Stimulated activated CD4-positive, alpha-beta T cell treated with anti-CD3 and anti-CD28 coated beads, Interleukin-2, amount 100 ng/mL, for 48 hours (primary cell): ENCODE results near the gene TPPP3.

Experiments
- DNase-seq, 2 donors: peaks; one replicate each; pipeline ENCODE4 v3.0.0-alpha.2; 2020

Gene TPPP3

GRCh38 chr16:67393111-67393787 is at the start of gene TPPP3:
Gene TPPP3, minus strand, starts transcription at chr16:67393498. Its CDS starts 2,387 bp downstream, at chr16:67391111.
- DNase-seq, result peak in 1 of 2 donors; percentile 36

GRCh38 chr16:67442581-67443255 is 49.4 kb upstream of the TPPP3 start:
- DNase-seq, result no peak

GRCh38 chr16:67441907-67442306 is 48.6 kb upstream of the TPPP3 start:
- DNase-seq, result no peak

- DNase-seq, result no peak
Measured at GRCh38 chr16:67441271-67441753, 48.0 kb upstream of the TPPP3 start.

- no peak for DNase-seq
Measured at GRCh38 chr16:67438824-67439393, 45.6 kb upstream of the TPPP3 start.

GRCh38 chr16:67438098-67438791 is 44.9 kb upstream of the TPPP3 start:
- no peak for DNase-seq

GRCh38 chr16:67437513-67437912 is 44.2 kb upstream of the TPPP3 start:
- no peak for DNase-seq

- DNase-seq, result no peak
Measured at GRCh38 chr16:67436640-67437193, 43.4 kb upstream of the TPPP3 start.

- DNase-seq, result no peak
Measured at GRCh38 chr16:67435758-67436164, 42.5 kb upstream of the TPPP3 start.

GRCh38 chr16:67433131-67433719 is 39.9 kb upstream of the TPPP3 start:
- no peak for DNase-seq

GRCh38 chr16:67432506-67432890 is 39.2 kb upstream of the TPPP3 start:
- DNase-seq, result no peak

- DNase-seq, result no peak
Measured at GRCh38 chr16:67431775-67432505, 38.6 kb upstream of the TPPP3 start.

- no peak for DNase-seq
Measured at GRCh38 chr16:67430977-67431774, 37.9 kb upstream of the TPPP3 start, which contains the start of gene HSD11B2. Gene HSD11B2, plus strand, starts transcription at chr16:67431121. Its CDS starts 128 bp downstream, at chr16:67431249.

- DNase-seq, result peak; percentile 16 to 40
Measured at GRCh38 chr16:67430504-67430976, 37.2 kb upstream of the TPPP3 start.

GRCh38 chr16:67429799-67430503 is 36.7 kb upstream of the TPPP3 start:
- no peak for DNase-seq

- DNase-seq, result no peak
Measured at GRCh38 chr16:67429053-67429798, 35.9 kb upstream of the TPPP3 start.

GRCh38 chr16:67428146-67428731 is 34.9 kb upstream of the TPPP3 start:
- DNase-seq, result peak; percentile 54 to 61

GRCh38 chr16:67426950-67427349 is 33.7 kb upstream of the TPPP3 start:
- no peak for DNase-seq

GRCh38 chr16:67426022-67426421 is 32.7 kb upstream of the TPPP3 start:
- DNase-seq, result no peak
